Measurements from ENCODE around the gene KAZN.

- TF ChIP-seq POLR2A (IDR thresholded peaks at IDR 0.05) (no peak), CTCF (IDR thresholded peaks at IDR 0.05) (no peak), POLR2AphosphoS5 (IDR thresholded peaks at IDR 0.05) (no peak)
Observed at GRCh38 chr1:14677292-14677971, 78.9 kb downstream of the KAZN start.
